GM19463 (cell line): Measurements from ENCODE around the gene LORICRIN.
A peak's percentile ranks its signal among the peaks of the same experiment; 100 is the strongest.

Experiments
- ATAC-seq: cut with Tn5 transposase; IDR thresholded peaks from one replicate; pipeline ENCODE4 v1.9.1; 2021; ENCODE audit warnings: mild to moderate bottlenecking, moderate library complexity; ENCODE audit not compliant: unreplicated experiment

LORICRIN gene

GRCh38 chr1:153248176-153248879, 11.2 kb upstream of the LORICRIN start:
- no peak for ATAC-seq

GRCh38 chr1:153250166-153250565, 9.3 kb upstream of the LORICRIN start:
- no peak for ATAC-seq

- no peak for ATAC-seq
These were observed 8.4 kb upstream of the LORICRIN start for GRCh38 chr1:153251087-153251486.

GRCh38 chr1:153251562-153251961, 7.9 kb upstream of the LORICRIN start:
- no peak for ATAC-seq

GRCh38 chr1:153251988-153252387, 7.5 kb upstream of the LORICRIN start:
- ATAC-seq = no peak

- ATAC-seq = no peak
These were observed 6.4 kb upstream of the LORICRIN start for GRCh38 chr1:153253076-153253475.

- peak; percentile 79 for ATAC-seq
These were observed 5.8 kb upstream of the LORICRIN start for GRCh38 chr1:153253693-153254092.

- no peak for ATAC-seq
These were observed 1.2 kb downstream of the LORICRIN start for GRCh38 chr1:153260585-153261280.

- no peak for ATAC-seq
These were observed 2.0 kb downstream of the LORICRIN start for GRCh38 chr1:153261281-153262069.

- ATAC-seq = no peak
These were observed 2.5 kb downstream of the LORICRIN start for GRCh38 chr1:153262070-153262366.

GRCh38 chr1:153262462-153263157, 3.1 kb downstream of the LORICRIN start:
- peak; percentile 41 for ATAC-seq

GRCh38 chr1:153265457-153265856, 6.0 kb downstream of the LORICRIN start:
- ATAC-seq = no peak

- no peak for ATAC-seq
These were observed 12.2 kb downstream of the LORICRIN start for GRCh38 chr1:153271711-153272110.

GRCh38 chr1:153272186-153272585, 12.7 kb downstream of the LORICRIN start:
- no peak for ATAC-seq

- ATAC-seq = peak; percentile 90
These were observed 18.4 kb downstream of the LORICRIN start for GRCh38 chr1:153277852-153278251.

- ATAC-seq = no peak
These were observed 29.3 kb downstream of the LORICRIN start for GRCh38 chr1:153288634-153289275.

- ATAC-seq = peak; percentile 54
These were observed 32.0 kb downstream of the LORICRIN start for GRCh38 chr1:153291514-153291913.

GRCh38 chr1:153292185-153292584, 32.7 kb downstream of the LORICRIN start:
- no peak for ATAC-seq

- ATAC-seq = no peak
These were observed 33.4 kb downstream of the LORICRIN start for GRCh38 chr1:153292740-153293479.

GRCh38 chr1:153293480-153293775, 33.9 kb downstream of the LORICRIN start:
- no peak for ATAC-seq
